ENCODE measurements around the gene CNTN3.

Gene CNTN3

DNA sequence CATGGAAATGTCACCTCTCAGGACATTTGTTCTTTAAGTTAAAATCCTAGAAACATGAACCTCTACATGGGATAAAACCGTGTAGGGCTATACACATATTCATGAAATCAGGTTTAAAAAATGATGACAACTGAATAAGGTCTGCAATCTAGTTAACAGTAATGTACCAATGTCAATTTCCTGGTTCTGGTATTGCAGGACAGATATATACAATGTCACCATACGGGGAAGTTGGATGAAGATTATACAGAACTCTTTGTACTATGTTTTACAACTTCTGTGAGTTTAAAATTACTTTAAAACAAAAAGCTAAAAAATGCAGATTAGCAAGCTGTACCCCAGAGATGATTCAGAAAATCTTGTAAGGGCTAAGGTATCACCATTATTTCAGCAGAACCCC, 6.7 kb downstream of the CNTN3 start:
- no peak for DNase-seq

DNA sequence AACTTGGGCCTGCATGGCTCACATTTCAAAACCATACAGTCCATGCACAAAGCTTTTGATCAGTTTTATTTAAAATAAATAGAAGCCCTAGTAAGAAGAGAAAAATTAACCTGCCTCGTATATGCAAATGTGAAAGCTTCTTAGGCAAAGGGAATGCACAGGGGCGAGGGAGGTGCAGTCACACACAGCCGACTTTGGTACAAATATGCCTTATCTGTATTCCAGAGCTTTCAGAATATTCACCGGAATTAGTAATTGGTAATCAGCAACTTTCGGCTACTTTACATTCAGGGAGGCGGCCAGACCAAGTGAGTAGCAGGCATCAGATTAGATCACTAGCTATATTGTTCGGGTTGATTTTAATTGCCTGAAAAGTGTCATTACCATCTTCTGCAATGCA, 7.5 kb downstream of the CNTN3 start:
- DNase-seq, result no peak

DNA sequence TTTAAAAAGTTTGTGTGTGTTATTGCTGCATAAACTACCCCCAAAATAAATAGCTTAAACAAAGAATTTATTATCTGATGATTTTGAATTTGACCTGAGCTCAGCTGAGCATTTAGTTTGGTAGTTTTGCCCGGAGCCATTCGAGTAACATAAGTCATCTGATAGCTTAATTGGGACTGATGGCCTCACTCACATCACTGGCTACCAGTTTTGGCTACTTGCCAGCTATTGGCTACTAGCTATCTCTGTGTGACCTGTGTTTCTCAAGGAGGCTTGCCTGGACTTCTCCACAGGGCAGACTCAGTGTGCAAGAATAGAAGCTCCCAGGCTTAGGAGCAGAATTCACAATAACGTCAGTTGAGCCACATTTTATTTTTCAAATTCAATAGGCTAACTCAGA, 9.0 kb downstream of the CNTN3 start:
- DNase-seq, result no peak

DNA sequence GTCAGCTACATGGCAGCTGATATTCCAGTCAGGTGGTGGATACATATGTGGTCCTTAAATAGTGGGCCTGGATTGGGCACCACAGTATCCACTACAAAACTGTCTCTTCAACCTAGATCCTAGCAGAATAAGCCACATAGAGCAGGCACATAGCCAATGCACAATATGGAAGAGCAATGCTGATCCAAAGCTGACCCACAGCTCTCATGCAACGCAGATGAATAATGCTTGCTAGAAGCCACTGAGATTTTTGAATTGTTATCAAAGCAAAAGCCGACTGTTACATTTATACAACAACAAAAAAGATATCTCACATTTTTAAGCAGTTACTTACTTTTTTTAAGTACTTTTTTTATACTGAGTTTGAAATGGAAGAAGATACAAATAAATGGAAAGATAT, 11.2 kb downstream of the CNTN3 start:
- DNase-seq, result no peak

DNA sequence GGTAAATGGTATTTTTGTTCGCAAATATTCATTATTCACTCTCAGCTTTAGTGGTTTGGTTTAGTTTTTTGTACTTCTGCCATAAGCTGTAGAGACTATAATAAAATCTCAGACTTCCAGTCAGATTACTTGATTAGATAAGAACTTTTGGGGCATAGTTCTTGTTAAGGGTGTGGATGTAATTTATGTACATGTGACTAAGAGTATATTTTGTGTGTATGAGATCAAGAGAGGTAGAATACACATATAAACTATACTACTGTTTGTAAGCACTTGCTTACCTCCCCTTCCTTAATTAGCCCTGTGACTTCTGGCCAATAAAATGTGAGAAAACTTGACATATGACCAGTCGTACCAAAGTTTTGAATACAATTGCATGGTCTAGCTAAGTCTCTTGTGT, 12.0 kb downstream of the CNTN3 start:
- DNase-seq, result no peak

DNA sequence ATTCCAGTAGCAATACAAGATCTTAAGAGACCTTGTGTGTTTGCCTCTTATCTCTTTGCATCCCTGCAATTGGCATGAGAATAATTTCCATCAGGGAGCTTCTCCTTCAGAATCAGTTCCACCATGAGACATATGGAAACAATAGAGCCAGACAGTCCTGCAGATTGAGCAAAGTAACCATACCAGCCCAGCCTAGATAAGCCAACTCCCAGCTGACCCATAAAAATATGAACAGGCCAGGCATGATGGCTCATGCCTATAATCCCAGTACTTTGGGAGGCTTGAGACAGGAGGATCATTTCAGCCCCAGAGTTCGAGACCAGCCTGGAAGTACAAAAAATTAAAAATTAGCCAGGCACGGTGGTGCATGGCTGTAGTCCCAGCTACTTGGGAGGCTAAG, 12.7 kb downstream of the CNTN3 start:
- DNase-seq, result no peak

DNA sequence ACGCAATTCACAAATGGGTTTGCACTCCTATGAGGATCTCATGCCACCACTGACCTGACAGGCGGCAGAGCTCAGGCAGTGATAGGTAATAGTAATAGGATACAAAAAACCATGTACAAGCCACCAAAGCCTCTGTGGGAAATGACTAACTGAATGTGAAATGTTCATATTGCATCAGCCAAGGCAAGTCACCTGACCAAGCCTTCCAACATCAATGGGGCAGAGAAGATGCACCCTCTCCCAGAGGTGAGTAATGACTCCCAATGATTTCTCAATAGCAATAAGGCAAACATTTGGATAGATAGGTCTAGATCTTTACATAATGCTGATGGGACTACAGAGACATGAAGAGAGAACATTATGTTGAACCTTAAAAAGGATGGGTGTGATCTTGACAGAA, 14.9 kb downstream of the CNTN3 start:
- DNase-seq, result no peak

- DNase-seq, result no peak
Observed at GRCh38 chr3:74593152-74593551, 21.3 kb downstream of the CNTN3 start.

GRCh38 chr3:74592359-74592758, 22.1 kb downstream of the CNTN3 start:
- DNase-seq, result peak; percentile 14

GRCh38 chr3:74591946-74592345, 22.5 kb downstream of the CNTN3 start:
- DNase-seq, result no peak

DNA sequence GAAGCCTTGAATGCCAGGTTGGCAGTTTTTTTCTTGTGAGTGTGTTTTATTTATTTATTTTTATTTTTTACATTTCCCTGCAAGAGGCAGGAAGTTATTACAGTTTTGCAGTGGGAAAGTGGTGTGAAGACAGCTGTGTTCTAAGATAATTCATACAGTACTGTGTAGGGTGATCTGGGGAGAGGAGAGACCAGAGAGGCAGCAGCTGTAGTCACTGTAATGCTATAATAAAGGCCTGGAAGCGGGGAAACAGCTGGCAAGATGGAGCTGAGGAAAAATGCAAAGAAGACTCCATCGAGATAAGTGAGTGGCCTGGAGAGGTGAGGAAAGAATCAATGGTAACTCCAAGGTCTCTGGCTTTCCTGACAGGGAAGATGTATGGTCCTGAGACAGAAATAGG, 23.1 kb downstream of the CNTN3 start:
- DNase-seq, result no peak

DNA sequence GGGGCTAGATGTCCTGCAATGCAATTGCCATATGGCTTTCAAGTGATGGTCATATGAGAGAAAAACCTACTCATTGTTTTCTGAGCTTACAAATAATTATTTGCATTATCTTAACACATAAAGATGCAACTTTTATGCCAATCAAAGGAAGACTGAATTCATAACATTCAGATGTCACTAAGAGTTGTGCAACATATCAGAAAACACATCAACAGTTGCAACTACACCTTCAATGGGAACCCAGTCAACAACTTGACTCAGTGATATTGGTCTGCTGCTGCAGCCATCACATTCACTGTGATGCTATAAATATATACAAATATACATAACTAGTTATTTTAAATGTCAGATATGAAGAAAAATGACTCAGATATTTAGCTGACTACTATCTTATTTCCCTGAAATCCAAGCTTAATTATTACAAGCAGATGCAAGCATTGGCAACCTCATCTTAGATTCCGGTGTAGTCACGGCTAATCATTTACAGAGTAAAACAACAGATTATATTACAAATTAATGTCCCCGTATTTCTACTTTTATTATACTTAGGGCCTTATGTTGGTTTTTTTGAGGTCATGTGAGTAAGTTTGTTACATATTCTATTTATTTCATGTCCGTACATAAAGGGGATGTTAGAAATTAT, 23.7 kb downstream of the CNTN3 start:
- no peak for DNase-seq

DNA sequence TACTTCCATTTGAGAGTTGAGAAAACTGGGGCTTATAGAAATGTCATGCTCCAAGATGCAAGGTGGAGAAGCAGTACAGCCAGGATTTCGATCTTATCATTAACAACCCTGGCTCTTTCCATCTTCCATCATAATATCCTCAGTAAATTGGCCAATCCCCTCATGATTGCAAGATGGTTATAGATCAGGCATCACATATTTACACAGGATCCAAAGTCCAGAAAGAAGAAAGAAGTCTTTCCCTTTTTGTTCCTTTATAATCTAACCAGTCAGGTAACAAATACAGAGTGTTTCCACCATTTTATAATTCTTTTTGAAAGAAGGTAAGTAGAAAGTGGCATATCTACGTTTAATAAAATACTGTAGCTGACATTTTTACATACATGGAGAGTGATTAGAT, 29.7 kb downstream of the CNTN3 start:
- DNase-seq, result no peak

GRCh38 chr3:74582982-74583381, 31.5 kb downstream of the CNTN3 start:
- no peak for DNase-seq

DNA sequence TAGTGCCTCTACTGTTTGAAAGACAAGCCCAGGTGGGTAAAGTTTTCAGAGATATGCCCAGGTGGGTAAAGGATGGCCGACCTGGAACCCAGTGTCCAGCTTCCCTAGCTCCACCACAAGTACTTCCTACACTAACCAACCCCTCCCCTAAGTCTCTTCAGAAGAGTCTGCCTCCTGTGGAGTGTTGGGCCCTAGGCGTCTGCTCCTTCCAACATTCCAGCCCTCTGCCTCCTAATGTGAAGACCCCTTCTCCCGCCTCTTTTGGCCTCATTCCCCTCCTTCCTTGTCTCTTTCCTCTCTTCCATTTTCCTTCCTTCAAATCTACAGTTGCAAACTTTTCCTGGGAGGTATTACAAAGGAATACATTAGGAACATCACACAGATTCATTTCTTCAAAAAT, 38.6 kb downstream of the CNTN3 start:
- no peak for DNase-seq

DNA sequence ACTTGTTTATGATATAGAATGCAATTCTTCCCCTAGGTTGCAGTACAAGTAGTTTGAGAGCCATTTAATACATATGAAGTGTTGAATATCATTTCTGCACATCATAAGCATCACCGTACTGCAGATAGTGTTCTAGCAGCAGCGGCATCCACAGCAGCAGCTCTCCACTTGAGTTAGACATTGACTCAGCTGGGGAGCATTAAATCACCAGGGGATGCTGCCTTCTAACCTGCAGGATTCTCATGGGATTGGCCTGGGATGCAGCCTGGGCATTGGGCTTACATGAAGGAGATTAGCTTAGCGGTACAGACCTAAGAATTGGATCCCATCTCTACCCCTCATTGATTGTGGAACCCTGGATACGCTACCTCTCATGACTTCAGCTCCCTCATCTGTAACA, 43.3 kb downstream of the CNTN3 start:
- DNase-seq, result no peak
